SHP77 (cell line): ENCODE results near the gene TOM1L2.
A peak's percentile ranks its signal among the peaks of the same experiment; 100 is the strongest.
"Not testable (repeated sequence)": the region's sequence is repeated elsewhere in the genome, so short reads cannot be mapped to it uniquely, and the experiment has no call there.

Source experiments
- DNase-seq, 2 experiments: peaks; one replicate each; lab custom pipeline; 2025; lab: John Stamatoyannopoulos, UW

The TOM1L2 gene

DNA sequence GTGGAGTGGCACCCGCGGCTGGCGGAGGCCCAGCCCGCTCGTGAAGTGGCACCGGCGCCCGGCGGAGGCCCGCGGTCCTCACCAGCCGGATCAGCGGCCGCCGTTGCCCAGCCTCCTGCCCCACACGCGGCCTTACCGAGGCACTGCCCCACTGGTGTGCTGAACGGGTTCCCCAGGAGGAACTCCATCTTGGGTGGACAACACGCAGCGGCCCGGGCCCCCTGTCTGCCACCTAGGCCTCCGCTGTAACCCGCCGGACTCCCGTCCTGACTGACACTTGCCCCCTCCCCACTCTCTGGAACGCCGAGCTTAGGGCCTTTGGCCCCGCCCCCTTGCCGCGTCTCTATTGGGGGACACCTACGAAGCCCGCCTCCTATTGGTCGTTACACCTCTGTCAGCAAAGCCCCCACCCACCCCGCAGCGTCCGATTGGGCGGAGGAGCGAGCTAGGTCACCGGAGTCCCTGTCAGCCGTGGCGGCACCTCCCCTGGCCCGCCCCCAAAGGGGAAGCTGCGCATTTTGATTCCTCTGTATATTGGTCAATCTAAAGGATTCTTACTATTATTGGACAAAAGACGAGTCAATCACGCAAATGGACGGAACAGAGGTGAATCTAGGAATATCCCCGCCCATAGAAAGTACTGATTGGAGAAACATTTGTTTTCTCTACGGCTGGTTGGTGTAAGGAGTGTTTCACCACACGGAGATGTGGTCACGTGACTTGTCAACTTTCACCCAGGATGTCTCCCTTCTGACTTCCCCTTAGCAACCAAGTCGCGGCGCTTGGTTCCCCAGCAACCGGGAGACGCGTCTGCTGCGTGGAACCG, at the start of gene TOM1L2, which contains the start of gene DRC3:
TSS of gene TOM1L2 (minus strand) at position 275 of the 826 bp plus-strand sequence. CDS start at position 188, 87 bp downstream.
TSS of gene DRC3 (plus strand) at position 737 of the 826 bp plus-strand sequence. CDS start 4,737 bp downstream, outside the sequence.
- peak; percentile 100 for DNase-seq

GRCh38 chr17:18021372-18021771, 49.2 kb upstream of the TOM1L2 start:
- no peak for DNase-seq

DNA sequence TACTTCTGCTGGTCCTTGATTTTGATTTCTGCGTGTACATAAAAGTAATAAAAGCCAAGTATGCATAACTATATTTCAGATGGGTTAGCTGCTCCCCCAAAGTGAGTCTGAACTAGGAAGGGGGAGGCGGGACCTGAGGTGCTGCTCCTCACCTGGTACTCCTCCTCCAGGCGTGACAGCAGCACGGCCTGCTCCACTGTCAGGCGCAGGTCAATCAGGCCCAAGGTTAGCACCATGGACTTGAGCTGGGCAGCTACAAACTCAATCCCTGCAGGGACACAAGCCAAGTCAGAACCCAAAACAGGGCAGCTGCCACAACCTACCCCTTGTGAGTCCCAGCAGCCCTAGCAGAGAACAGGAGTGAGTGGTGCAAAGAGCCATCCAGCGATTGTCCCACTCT, 48.8 kb upstream of the TOM1L2 start:
- DNase-seq, result no peak

DNA sequence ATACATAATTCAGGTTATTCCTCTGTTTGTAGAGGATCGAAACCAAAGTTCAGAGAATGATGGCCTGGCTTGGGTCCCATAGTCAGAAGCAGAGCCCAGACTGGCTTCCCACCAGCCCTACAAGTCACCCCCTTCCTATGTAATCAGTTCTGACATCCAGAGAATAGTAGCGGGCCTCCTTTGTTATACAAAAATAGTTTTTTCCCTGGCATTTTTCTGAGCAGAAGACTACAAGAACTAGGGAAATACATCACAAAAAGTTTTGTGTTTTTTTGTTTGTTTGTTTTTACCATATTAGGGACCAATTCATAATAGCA, 47.6 kb upstream of the TOM1L2 start:
- no peak for DNase-seq

DNA sequence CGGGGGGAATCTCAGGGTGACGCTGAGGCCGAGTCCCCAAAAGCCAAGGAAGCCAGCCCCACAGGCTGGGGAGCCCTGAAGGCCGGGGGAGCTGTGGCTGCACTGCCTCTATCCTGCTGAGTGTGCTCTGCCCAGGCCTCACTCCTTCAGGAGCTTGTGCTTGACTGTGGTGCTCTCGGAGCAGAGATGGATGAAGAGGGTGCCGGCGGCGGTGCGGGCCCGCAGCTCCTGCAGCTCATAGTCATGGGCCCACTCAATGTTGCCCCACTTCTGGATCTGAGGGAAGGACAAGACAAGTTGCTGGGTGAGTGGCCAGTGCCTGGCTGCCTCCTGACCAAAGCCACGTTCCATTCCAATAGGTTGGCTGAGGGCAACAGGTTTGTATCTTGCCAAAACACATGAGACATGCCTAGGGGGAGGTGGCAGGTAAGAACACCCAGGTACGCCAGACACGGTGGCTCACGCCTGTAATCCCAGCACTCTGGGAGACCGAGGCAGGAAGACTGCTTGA, 46.3 kb upstream of the TOM1L2 start:
- no peak for DNase-seq

- no peak for DNase-seq
These were observed 45.8 kb upstream of the TOM1L2 start for GRCh38 chr17:18017958-18018357.

DNA sequence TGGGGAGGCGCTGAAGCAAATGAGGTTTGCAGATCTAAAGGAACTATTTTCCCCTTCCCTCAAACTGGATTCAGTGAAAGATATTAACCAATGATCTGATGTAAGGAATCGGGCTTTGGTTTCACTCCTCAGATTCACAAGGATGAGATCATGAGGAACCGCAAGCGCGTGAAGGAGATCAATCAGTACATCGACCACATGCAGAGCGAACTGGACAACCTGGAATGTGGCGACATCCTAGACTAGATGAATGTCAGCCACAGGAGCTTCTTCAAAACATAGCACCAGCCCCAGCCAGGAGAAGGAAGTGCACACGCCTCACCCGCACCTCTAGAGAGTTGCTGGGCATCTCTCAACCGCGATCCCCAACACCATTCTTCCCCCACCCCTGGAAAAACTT, 44.2 kb upstream of the TOM1L2 start:
- DNase-seq, result no peak

DNA sequence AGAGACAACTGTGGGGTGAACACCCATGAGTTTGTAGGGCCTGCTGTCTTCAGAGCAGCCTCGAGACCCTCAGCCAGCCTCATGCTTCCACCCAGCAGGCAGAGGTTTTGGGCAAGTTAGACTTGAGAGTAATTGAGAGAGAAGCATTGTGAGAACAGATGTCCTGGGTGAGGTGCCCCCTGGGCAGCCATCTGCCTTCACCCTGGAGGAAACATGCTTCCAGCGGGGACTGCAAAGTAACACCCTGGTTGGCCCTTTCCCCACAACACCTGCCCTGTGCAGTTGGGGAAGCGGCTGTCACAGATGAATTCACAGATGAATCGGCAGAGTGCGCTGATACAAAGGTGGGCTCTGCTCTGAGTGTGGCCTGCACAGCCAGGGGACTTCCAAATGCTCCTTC, 43.4 kb upstream of the TOM1L2 start:
- no peak for DNase-seq

DNA sequence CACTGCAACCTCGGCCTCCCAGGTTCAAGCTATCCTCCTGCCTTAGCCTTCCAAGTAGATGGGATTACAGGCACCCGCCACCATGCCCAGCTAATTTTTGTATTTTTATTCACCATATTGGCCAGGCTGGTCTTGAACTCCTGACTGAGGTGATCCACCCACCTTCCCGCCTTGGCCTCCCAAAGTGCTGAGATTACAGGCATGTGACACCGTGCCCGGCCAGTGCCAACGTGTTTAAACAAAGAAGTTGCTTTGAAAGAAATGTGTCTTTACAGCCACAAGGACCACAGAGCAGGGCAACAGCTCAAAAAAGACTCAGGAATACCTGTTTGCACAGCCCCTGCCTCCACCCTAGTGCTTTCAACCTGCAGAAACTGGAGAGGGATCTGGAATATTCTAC, 41.8 kb upstream of the TOM1L2 start:
- DNase-seq, result no peak

GRCh38 chr17:18011286-18011685, 39.1 kb upstream of the TOM1L2 start:
- DNase-seq, result no peak

- no peak for DNase-seq
These were observed 37.6 kb upstream of the TOM1L2 start for GRCh38 chr17:18009609-18010420.

- no peak for DNase-seq
These were observed 36.5 kb upstream of the TOM1L2 start for GRCh38 chr17:18008496-18009268.

DNA sequence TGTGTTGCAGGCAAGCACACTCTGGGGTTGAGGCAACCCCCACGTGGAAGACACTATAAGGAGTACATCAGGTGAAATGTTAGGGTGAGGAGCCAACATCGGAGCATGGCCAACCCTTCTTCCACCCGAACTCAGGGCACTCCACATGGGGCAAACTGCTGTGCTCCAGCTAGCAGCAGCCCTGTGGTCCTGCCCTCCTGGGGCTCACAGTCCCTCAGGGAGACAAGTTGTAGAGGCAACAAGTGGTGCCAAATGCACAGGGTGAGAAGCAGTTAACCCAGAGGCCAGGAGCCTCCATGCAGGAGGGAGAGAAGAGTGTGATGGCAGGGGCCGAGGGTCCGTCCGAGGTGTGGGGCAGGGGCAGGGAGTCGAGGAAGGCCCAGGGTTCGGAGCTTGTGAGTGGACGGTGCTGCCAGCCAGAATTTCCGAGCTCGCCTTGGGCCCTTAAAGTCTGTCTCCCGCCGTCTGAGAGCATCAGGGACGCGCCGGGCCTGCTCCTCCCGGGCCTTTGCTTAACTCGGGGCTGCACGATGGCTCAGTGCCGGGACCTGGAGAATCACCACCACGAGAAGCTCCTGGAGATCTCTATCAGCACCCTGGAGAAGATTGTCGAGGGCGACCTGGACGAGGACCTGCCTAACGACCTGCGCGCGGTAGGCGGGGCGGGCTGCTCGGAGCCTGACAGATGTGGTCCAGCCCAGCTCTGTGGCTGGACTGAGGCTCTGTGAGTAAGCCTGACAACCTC, 34.5 kb upstream of the TOM1L2 start:
- no peak for DNase-seq

- DNase-seq, result no peak
These were observed 33.3 kb upstream of the TOM1L2 start for GRCh38 chr17:18005496-18005895.

GRCh38 chr17:18004884-18005305, 32.7 kb upstream of the TOM1L2 start:
- peak; percentile 79 to 83 for DNase-seq

- peak; percentile 94 to 98 for DNase-seq
These were observed 32.1 kb upstream of the TOM1L2 start for GRCh38 chr17:18004345-18004744.

DNA sequence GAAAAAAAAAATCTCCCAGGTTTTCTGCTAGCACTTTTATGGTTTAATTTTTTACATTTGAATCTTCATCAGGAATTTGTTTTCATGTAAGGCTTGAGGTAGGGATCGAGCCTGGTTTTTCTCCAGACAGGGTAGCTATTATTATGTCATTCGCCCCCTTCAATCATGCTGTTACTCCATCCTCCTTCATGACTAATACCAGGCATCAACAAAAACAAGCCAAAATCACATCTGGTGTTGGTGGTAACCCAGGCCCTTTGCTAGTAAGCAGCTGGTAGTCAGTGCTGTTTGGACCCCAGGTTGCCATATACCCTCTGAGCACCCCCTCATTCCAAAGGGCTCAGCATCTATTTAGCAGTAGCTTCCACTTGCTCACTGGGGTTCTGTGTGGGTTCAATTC, 30.0 kb upstream of the TOM1L2 start:
- DNase-seq, result no peak

- DNase-seq, result no peak
These were observed 27.8 kb upstream of the TOM1L2 start for GRCh38 chr17:18000030-18000408.

- peak; percentile 65 to 80 for DNase-seq
These were observed 27.3 kb upstream of the TOM1L2 start for GRCh38 chr17:17999364-18000029.

GRCh38 chr17:17998934-17999333, 26.7 kb upstream of the TOM1L2 start:
- no peak for DNase-seq

GRCh38 chr17:17995887-17996286, 23.7 kb upstream of the TOM1L2 start:
- DNase-seq, result not testable (repeated sequence)
